ENCODE data around the gene TRIM8. TPM values are rescaled to one million over a fixed set of nuclear protein-coding genes. Genes with fewer than 3 reads are reported as not detected.

TRIM8 gene
- total RNA-seq, 1 experiment from 2014 or later: 37.0 TPM

GRCh38 chr10:102610441-102610887, 33.8 kb upstream of the TRIM8 start:
- no peaks in the 10 kb centered on the region; a peak in 1 of 7 replicates for H3K36me3 Mint-ChIP-seq (ENCODE audit: insufficient read depth in 1 of 3, low read depth in 3 of 3)

More at GRCh38 chr10:102610441-102610887, 33.8 kb upstream of the TRIM8 start:
- H3K18ac ChIP-seq (ENCODE audit: insufficient read length, low read depth, low read length): no peak overlapping the region
- no peaks in the 10 kb centered on the region for H3K27me3 Mint-ChIP-seq (ENCODE audit: low read depth)
- H3K4me1 ChIP-seq (ENCODE audit: insufficient read depth, low read length): no peaks in the 10 kb centered on the region
- H3K56ac ChIP-seq (ENCODE audit: insufficient read length, low read depth, low read length): no peak overlapping the region
- H3K4me2 ChIP-seq (ENCODE audit: insufficient read depth, insufficient read length, low read length): no peak overlapping the region
- H2BK5ac ChIP-seq (ENCODE audit: insufficient read length, low read length): no peak overlapping the region
- DNase-seq: no peak
- H4K91ac ChIP-seq (ENCODE audit: insufficient read length, low read depth, low read length): no peak overlapping the region
- no peak overlapping the region for H2BK20ac ChIP-seq (ENCODE audit: low read depth, low read length, poor library complexity, severe bottlenecking)
- H3K79me2 ChIP-seq (ENCODE audit: insufficient read depth, low read length): no peaks in the 10 kb centered on the region
- H2AFZ ChIP-seq (ENCODE audit: low read length): no peak overlapping the region
- H2BK120ac ChIP-seq (ENCODE audit: low read depth, low read length, poor library complexity, severe bottlenecking): no peak overlapping the region
- H3K27ac ChIP-seq (ENCODE audit: insufficient read length, low read depth, low read length): no peak overlapping the region
- H2BK15ac ChIP-seq (ENCODE audit: low read depth, low read length): no peak overlapping the region
- no peak overlapping the region for H3K4ac ChIP-seq (ENCODE audit: low read depth, low read length)
- H3K79me1 ChIP-seq (ENCODE audit: insufficient read depth, low read depth, low read length, poor library complexity, severe bottlenecking): no peaks in the 10 kb centered on the region
- no CpG with 5 or more reads among the region's 10 CpGs for WGBS (ENCODE audit: extremely low coverage, insufficient read length, low lambda C conversion rate)
- no peak overlapping the region for H3K9ac ChIP-seq (ENCODE audit: extremely low read depth, insufficient read length, low read length)
- no peak overlapping the region for H4K5ac ChIP-seq (ENCODE audit: insufficient read length, low read depth, low read length)
- no peak overlapping the region for H3K23ac ChIP-seq (ENCODE audit: insufficient read length, low read depth, low read length)
- H2BK12ac ChIP-seq (ENCODE audit: insufficient read length, low read depth, low read length): no peak overlapping the region
- H3T11ph ChIP-seq (ENCODE audit: low read length): no peak overlapping the region
- H3K9me3 Mint-ChIP-seq: no peaks in the 10 kb centered on the region
- no peaks in the 10 kb centered on the region for H3K23me2 ChIP-seq (ENCODE audit: insufficient read length, low read depth, low read length, poor library complexity, severe bottlenecking)
- H2AK5ac ChIP-seq (ENCODE audit: insufficient read length, low read length): no peak overlapping the region
- H4K20me1 ChIP-seq (ENCODE audit: control insufficient read depth, insufficient read depth, insufficient read length): no peaks in the 10 kb centered on the region
- H3K4me1 Mint-ChIP-seq: peaks cover 6 to 7% of the 10 kb centered on the region in 2 experiments
- no peak overlapping the region for H3K14ac ChIP-seq (ENCODE audit: insufficient read depth, low read length)
- H4K8ac ChIP-seq (replicated peaks; ENCODE audit: insufficient read length, low read depth, low read length): no peak overlapping the region
- H3K27ac Mint-ChIP-seq: no peak overlapping the region
- no peak for TF ChIP-seq CTCF (conservative IDR thresholded peaks at IDR 0.05)
- no peak overlapping the region for H3K4me3 Mint-ChIP-seq
- H3K27me3 ChIP-seq (ENCODE audit: insufficient read depth, low read length): no peaks in the 10 kb centered on the region
- H3K9me3 ChIP-seq (ENCODE audit: control insufficient read depth, low read depth, low read length): no peaks in the 10 kb centered on the region

Measured in H9 (cell line).